Heart right ventricle (tissue), 16 donors: ENCODE results near the gene MTNR1B. TPM values are rescaled to one million over a fixed set of nuclear protein-coding genes. Genes with fewer than 3 reads are reported as not detected.

Experiments used
- ATAC-seq, 8 donors: fragments of 200-7000 bp; cut with Tn5 transposase; one replicate each; pipeline ENCODE4 v1.9.1; 2020; ENCODE audit warnings: mild to moderate bottlenecking in 8 of 8, moderate library complexity in 8 of 8, moderate number of reproducible peaks in 1 of 8
- DNase-seq, 2 donors: peaks; one replicate each; pipeline ENCODE4 v3.0.0-alpha.2; 2020
- H3K27ac ChIP-seq, 10 donors: fragments of 200-600 bp; sonication (generic) in 2 of 10; one replicate each; pipeline versions ENCODE4 v1.5.0 to v1.8.0; 2020 to 2022; ENCODE audit warnings: mild to moderate bottlenecking in 3 of 10
- H3K27me3 ChIP-seq, 7 donors: fragments of 200-600 bp; one replicate each; pipeline ENCODE4 v1.8.0; 2021 to 2022; ENCODE audit warnings: mild to moderate bottlenecking in 2 of 7
- H3K36me3 ChIP-seq, 9 donors: fragments of 200-600 bp; sonication (generic) in 1 of 9; one replicate each; pipeline versions ENCODE4 v1.5.0 to v1.8.0; 2020 to 2022; ENCODE audit warnings: mild to moderate bottlenecking in 2 of 9
- H3K4me1 ChIP-seq, 9 donors: fragments of 200-600 bp; sonication (generic) in 1 of 9; one replicate each; pipeline versions ENCODE4 v1.5.0 to v1.8.0; 2020 to 2022; ENCODE audit warnings: mild to moderate bottlenecking in 4 of 9
- H3K4me3 ChIP-seq, 10 donors: fragments of 200-600 bp; sonication (generic) in 2 of 10; one replicate each; pipeline versions ENCODE4 v1.5.0 to v1.8.0; 2020 to 2022; ENCODE audit warnings: mild to moderate bottlenecking in 7 of 10, moderate library complexity in 2 of 10
- H3K9me3 ChIP-seq, 11 donors: fragments of 200-600 bp in 10 of 11; sonication (generic) in 2 of 11; one replicate each; pipeline versions ENCODE4 v1.5.0 to v1.8.0; 2013 to 2022; ENCODE audit warnings: mild to moderate bottlenecking in 2 of 11, control low read depth in 1 of 11, moderate library complexity in 1 of 11
- WGBS, 2 donors: extraction: QIAGEN DNeasy Blood & Tissue Kit; methylation state at CpG; one replicate each; pipeline ENCODE4 v1.1.7; 2013; ENCODE audit warnings: inconsistent platforms in 1 of 2; 5-methylcytosine and 5-hydroxymethylcytosine counted together
- intact Hi-C, 10 donors: fragments of 100-400 bp; cut with DNase I; formaldehyde crosslinking; loops; one replicate each; pipeline versions ENCODE4 v1.11.1 to v1.14.2; 2022
- polyA plus RNA-seq, 2 donors: library from polyadenylated mRNA; stranded (reverse); fragments of 200-250 nt; gene quantifications; one replicate each; pipeline ENCODE4 v1.2.3, GENCODE V29; 2013
- total RNA-seq, 10 donors: library from RNA; stranded (reverse); fragmentation: NEBNext Ultra II Directional in 3 of 10; extraction: Animal tissue kit (Norgen Biotek cat#: 25700) in 3 of 10; gene quantifications; one replicate each; pipeline versions ENCODE4 v1.2.1 to v1.2.4, GENCODE V29; 2021 to 2023
- TF ChIP-seq, protein P1 (sequence below), 9 donors: fragments of 200-600 bp; sonication (generic) in 2 of 9; IDR thresholded peaks; one replicate each; pipeline versions ENCODE4 v1.5.0 to v1.8.0; 2021 to 2022; ENCODE audit warnings: antibody characterized with exemption in 9 of 9, mild to moderate bottlenecking in 5 of 9, moderate library complexity in 1 of 9
- donor health status: Arrhythmogenic right ventricular cardiomyopathy.
- donor health status: ischemic (EF 13 %, LVEDD 7.1; RV severe dilation, severe dysfunction).
- donor health status: healthy with polysubstance abuse.
- donor health status: DM: no; HTN: yes; CAD: no.
- donor health status: DM: no; HTN: no; CAD: no.
- donor health status: ischemic (EF 25% LVEDD 6.9; RV normal size, moderate dysfunction).
- donor health status: ischemic (EF 25% LVEDD 5.7; RV mildly dilated, moderate dysfunction).
- donor health status: healthy.
- donor health status: DM: yes; HTN: yes; CAD: no.
- donor health status: Ischemic cardiomyopathy.
- donor health status: ischemic (EF 35%, LVEDD 5.7; RV mildly dilated, moderate dysfunction).
- donor health status: nonischemic (EF 11% LVEDD 7.7; RV severe dilation, severe dysfunction).
- donor health status: DM: yes; HTN: yes; CAD: no.
- donor health status: PGD.
- donor health status: ischemic (EF 29% LVEDD 5.4; RV normal size, mild dysfunction).
- donor health status: nonischemic (EF 23%, LVEDD 6.1; RV moderate dilation, normal function).

MTNR1B gene
- total and polyA plus RNA-seq, 12 donors: not detected

DNA sequence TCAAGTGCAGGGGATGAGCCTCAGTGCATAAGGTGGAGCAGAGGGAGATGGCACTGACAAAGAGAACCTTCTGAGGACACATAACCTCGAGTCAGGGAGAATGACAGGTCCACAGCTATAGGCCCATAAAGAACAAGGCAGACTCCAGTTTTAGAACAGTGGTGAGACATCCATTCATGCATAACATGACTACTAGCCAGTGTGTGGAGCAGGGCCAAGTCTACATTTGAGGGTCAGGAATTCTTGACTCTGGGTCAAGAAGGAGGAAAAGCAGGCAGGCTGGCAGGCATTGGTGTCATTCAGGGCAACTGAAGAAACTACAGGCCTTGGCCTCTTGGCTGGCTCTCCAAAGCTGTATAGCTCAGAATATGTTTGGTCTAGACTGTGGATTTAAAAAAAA lies 54.9 kb downstream of the MTNR1B start:
- WGBS, 2 donors: 57 to 72% methylated on average over 1 of the region's 1 CpG
- no peaks in the 10 kb centered on the region for H3K9me3 ChIP-seq

DNA sequence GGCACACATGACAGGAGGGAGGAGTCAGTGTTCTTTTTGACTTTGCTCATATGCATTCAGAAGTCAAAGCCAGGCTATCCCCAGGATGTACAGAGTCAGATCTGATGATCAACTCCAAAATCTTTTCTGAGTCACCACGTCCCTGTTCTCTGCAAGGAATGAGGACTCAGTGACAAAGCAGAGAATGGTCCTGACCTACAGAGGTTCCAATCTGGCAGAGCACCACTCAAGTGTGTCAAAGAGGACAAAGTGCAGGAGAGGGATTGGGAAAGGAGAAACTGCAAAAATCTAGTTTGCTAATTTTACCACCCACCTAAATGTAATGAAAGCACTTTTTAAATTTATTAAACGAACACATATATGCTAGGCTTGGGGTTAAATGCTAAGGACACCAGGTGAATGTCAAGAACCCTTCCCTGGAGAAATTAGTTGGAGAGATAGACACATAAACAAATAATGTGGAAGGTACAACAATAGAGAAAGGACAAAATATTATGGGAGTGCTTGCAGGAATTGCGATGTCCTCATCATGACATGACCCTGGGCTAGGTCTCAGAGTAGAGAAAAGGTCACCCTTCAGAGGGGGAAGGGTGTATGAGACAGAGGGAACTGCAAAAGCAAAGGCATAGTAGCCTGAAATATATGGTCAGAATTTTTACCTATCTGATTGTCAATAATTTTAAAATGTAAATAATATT lies 56.3 kb downstream of the MTNR1B start:
- ATAC-seq (no peak), DNase-seq (no peak)
- Histone ChIP-seq H3K27me3 (no peaks in the 10 kb centered on the region), H3K27ac (no peak overlapping the region), H3K36me3 (no peaks in the 10 kb centered on the region), H3K9me3 (no peaks in the 10 kb centered on the region), H3K4me3 (no peak overlapping the region), H3K4me1 (no peaks in the 10 kb centered on the region)
- intact Hi-C loops: no loop called here
- TF ChIP-seq, protein P1, sequence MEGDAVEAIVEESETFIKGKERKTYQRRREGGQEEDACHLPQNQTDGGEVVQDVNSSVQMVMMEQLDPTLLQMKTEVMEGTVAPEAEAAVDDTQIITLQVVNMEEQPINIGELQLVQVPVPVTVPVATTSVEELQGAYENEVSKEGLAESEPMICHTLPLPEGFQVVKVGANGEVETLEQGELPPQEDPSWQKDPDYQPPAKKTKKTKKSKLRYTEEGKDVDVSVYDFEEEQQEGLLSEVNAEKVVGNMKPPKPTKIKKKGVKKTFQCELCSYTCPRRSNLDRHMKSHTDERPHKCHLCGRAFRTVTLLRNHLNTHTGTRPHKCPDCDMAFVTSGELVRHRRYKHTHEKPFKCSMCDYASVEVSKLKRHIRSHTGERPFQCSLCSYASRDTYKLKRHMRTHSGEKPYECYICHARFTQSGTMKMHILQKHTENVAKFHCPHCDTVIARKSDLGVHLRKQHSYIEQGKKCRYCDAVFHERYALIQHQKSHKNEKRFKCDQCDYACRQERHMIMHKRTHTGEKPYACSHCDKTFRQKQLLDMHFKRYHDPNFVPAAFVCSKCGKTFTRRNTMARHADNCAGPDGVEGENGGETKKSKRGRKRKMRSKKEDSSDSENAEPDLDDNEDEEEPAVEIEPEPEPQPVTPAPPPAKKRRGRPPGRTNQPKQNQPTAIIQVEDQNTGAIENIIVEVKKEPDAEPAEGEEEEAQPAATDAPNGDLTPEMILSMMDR (IDR thresholded peaks at IDR 0.05): no peak
- WGBS, 2 donors: 55% methylated on average over 3 of the region's 3 CpGs

More for the DNA sequence above, 54.9 kb downstream of the MTNR1B start:
- Histone ChIP-seq H3K4me3 (no peak overlapping the region), H3K27ac (no peak overlapping the region), H3K36me3 (no peaks in the 10 kb centered on the region), H3K27me3 (no peaks in the 10 kb centered on the region), H3K4me1 (no peaks in the 10 kb centered on the region)
- TF ChIP-seq, protein P1 (IDR thresholded peaks at IDR 0.05): no peak
- intact Hi-C loops: no loop called here
- DNase-seq (no peak), ATAC-seq (no peak)

DNA sequence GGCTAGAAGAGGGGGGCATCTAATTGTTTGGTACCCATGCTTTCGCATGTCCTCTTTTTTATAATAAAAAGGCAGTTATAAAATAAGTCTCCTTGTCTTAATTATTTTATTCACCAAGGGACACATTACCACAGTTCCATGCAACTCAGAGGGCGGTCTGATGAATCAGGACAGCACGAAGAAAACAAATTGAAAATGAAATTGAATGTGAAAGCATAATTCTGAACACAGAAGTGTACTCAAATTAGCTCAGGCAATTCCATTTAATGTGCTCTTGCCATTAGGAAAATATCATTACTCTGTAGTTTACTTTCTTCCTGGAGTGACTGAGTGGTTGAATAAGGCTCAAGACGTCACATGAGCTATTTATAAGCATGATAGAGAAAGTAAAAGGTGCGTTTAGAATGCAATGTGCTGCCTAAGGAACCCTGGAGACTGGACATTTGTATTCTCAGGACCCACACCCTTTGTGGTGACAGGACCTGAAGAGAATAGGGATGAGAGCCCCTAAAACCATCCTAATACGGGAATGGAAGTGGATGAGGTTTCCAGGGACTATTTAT lies 59.6 kb downstream of the MTNR1B start:
- intact Hi-C loops: no loop called here
- 70 to 72% methylated on average over 6 of the region's 6 CpGs for WGBS, 2 donors

DNA sequence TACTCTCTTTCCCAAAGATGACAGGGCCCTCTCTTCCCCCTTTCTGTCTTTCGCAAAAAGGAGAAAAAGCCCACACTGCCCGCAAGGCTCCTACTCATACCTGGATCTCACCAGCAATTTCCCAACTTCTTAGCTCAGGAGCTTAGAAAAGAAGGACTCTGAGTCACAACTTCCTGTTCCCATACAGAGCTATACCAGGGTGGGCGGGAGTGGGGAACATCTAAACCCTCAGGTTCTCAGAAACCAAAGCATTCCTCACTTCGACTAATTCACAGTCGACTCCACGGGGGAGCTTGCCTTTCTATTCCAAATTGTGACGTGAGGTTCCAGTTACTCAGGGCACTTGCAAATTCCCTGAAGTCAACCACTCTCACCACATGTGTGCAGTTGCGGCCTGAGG lies 61.9 kb downstream of the MTNR1B start:
- Histone ChIP-seq H3K36me3 (no peaks in the 10 kb centered on the region), H3K27ac (no peak overlapping the region), H3K9me3 (no peaks in the 10 kb centered on the region), H3K4me1 (no peaks in the 10 kb centered on the region), H3K27me3 (peaks cover 0 to 6% (median 0%) of the 10 kb centered on the region in 7 donors), H3K4me3 (no peak overlapping the region)
- intact Hi-C loops: no loop called here
- DNase-seq (no peak), ATAC-seq (no peak)
- TF ChIP-seq, protein P1 (IDR thresholded peaks at IDR 0.05): no peak
- 85% methylated on average over 8 of the region's 8 CpGs for WGBS, 2 donors

More for the DNA sequence above, 59.6 kb downstream of the MTNR1B start:
- H3K27me3 ChIP-seq: peaks cover 0 to 6% (median 0%) of the 10 kb centered on the region in 7 donors
- no peak overlapping the region for H3K4me3 ChIP-seq
- no peaks in the 10 kb centered on the region for H3K9me3 ChIP-seq
- H3K36me3 ChIP-seq: no peaks in the 10 kb centered on the region
- no peak for DNase-seq
- H3K27ac ChIP-seq: no peak overlapping the region
- H3K4me1 ChIP-seq: no peaks in the 10 kb centered on the region
- TF ChIP-seq, protein P1 (IDR thresholded peaks at IDR 0.05): no peak
- no peak for ATAC-seq

Other genes starting within 250 kb of the MTNR1B start
- 10 to 100 TPM in 2 of 10 donors, 1 to 10 TPM in 8; 3.1 to 11.4 (median 7.1) TPM for gene SLC36A4, start 228.3 kb downstream of the MTNR1B start, total RNA-seq
- 10 to 100 TPM in 1 of 2 donors, 1 to 10 TPM in 1; 3.4 to 10.6 TPM for gene SLC36A4, start 228.3 kb downstream of the MTNR1B start, polyA plus RNA-seq